ENCODE data around the gene HAUS8.

GRCh38 chr19:17109962-17110598 is 34.8 kb upstream of the HAUS8 start:
- TF ChIP-seq CTCF (conservative IDR thresholded peaks at IDR 0.05) (no peak), ZFX (IDR thresholded peaks at IDR 0.05) (no peak)
